Naive thymus-derived CD8-positive, alpha-beta T cell (primary cell): ENCODE results near the gene STXBP1. TPM values are rescaled to one million over a fixed set of nuclear protein-coding genes. Genes with fewer than 3 reads are reported as not detected.
A peak's percentile ranks its signal among the peaks of the same experiment; 100 is the strongest.

Source experiments
- ATAC-seq, 2 donors: fragments of 150-1000 bp; cut with Tn5 transposase in 1 of 2; sonication (Bioruptor Pico), chemical (Tn5 transposase) in 1 of 2; 1 replicate in 1 of 2; 2 replicates in 1 of 2; pipeline ENCODE4 v1.10.0; 2021; ENCODE audit warnings: mild to moderate bottlenecking in 2 of 2, moderate library complexity in 2 of 2
- POLR2A ChIA-PET: fragments of 350-600 bp; sonication (Branson Sonifier 250); formaldehyde crosslinking; loops from one replicate; lab custom pipeline; 2021; ENCODE audit warnings: antibody characterized with exemption; lab: Charles Lee
- DNase-seq, 10 donors: peaks; one replicate each; pipeline versions ENCODE4 v3.0.0 to v3.0.0-alpha.2; 2020 to 2022
- H3K27ac Mint-ChIP-seq, 10 donors: one replicate each; pipeline ENCODE4 v1.8.0; 2020 to 2022; ENCODE audit warnings: mild to moderate bottlenecking in 10 of 10, mixed read lengths in 10 of 10, moderate library complexity in 4 of 10, inconsistent platforms in 1 of 10
- H3K27me3 Mint-ChIP-seq, 5 donors: one replicate each; pipeline ENCODE4 v1.8.0; 2021 to 2022; ENCODE audit warnings: mixed read lengths in 5 of 5
- H3K36me3 Mint-ChIP-seq, 3 donors: one replicate each; pipeline ENCODE4 v1.8.0; 2020 to 2022; ENCODE audit warnings: mixed read lengths in 3 of 3, mild to moderate bottlenecking in 2 of 3, inconsistent platforms in 1 of 3
- H3K4me1 Mint-ChIP-seq, 4 donors: one replicate each; pipeline ENCODE4 v1.8.0; 2021 to 2022; ENCODE audit warnings: mixed read lengths in 4 of 4
- H3K4me3 Mint-ChIP-seq, 10 donors: one replicate each; pipeline ENCODE4 v1.8.0; 2020 to 2022; ENCODE audit warnings: mild to moderate bottlenecking in 10 of 10, mixed read lengths in 10 of 10, moderate library complexity in 6 of 10, inconsistent platforms in 1 of 10
- H3K9me3 Mint-ChIP-seq, 9 donors: one replicate each; pipeline ENCODE4 v1.8.0; 2020 to 2022; ENCODE audit warnings: mixed read lengths in 9 of 9, mild to moderate bottlenecking in 3 of 9, inconsistent platforms in 1 of 9, moderate library complexity in 1 of 9
- polyA plus RNA-seq, 3 donors: library from polyadenylated mRNA; unstranded; fragments of 300-500 nt; fragmentation: Illumina TruSeq; gene quantifications; one replicate each; pipeline ENCODE4 v1.2.3, GENCODE V29; 2021
- total RNA-seq, 8 experiments: library from RNA in 2 of 8; stranded (reverse) in 2 of 8; gene quantifications; one replicate each; pipeline ENCODE4 v1.2.3 and lab custom pipeline; 2021 to 2026

STXBP1 gene
- total and polyA plus RNA-seq, 5 experiments from 2014 or later = 3.4 to 39.7 (median 10.3) TPM

DNA sequence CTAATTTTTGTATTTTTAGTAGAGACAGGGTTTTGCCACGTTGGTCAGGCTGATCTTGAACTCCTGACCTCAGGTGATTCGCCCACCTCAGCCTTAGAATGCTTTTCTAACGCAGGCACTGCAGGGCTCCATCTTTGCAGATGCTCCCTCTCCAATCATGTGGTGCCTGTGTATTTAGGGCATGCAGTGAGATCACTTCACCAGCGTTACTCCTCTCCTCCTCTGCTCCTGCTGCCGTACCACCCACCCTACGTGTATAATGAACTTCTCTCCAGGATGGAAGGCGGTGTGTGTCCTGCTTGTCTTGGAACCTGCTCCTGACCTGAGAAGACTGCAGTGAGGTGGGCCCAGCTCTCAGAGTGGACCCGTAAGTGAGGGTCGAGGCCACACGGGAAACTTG is 81.1 kb downstream of the STXBP1 start:
- H3K27me3 Mint-ChIP-seq = no peaks in the 10 kb centered on the region
- H3K4me3 Mint-ChIP-seq = no peak overlapping the region
- DNase-seq = no peak
- H3K9me3 Mint-ChIP-seq = no peaks in the 10 kb centered on the region
- POLR2A ChIA-PET = no interaction called here
- ATAC-seq = no peak
- no peak overlapping the region for H3K27ac Mint-ChIP-seq
- H3K36me3 Mint-ChIP-seq = peaks cover 0 to 15% (median 0%) of the 10 kb centered on the region in 3 donors
- H3K4me1 Mint-ChIP-seq = peaks cover 0 to 6% (median under 1%) of the 10 kb centered on the region in 4 donors

DNA sequence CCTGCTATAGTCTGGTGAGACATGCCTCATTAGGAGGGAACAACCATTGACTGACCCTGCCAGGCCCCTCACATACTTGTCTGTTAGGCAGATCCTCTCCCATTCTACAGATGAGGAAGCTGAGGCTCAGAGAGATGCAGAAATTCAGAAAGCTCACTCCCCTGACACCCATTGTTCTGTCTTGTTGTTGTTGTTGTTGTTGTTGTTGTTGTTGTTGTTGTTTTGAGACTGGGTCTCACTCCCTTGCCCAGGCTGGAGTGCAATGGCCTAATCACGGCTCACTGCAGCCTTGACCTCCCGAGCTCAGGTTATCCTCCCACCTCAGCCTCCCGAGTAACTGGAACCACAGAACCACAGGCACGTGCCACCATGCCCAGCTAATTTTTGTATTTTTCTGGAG is 81.6 kb downstream of the STXBP1 start:
- DNase-seq (no peak), ATAC-seq (no peak)
- Mint-ChIP-seq H3K4me1 (peaks cover 0 to 6% (median under 1%) of the 10 kb centered on the region in 4 donors), H3K4me3 (no peak overlapping the region), H3K36me3 (peaks cover 0 to 15% (median 0%) of the 10 kb centered on the region in 3 donors), H3K9me3 (no peaks in the 10 kb centered on the region), H3K27ac (peak overlapping the region in 1 of 10 donors; percentile 2), H3K27me3 (no peaks in the 10 kb centered on the region)
- POLR2A ChIA-PET = no interaction called here

DNA sequence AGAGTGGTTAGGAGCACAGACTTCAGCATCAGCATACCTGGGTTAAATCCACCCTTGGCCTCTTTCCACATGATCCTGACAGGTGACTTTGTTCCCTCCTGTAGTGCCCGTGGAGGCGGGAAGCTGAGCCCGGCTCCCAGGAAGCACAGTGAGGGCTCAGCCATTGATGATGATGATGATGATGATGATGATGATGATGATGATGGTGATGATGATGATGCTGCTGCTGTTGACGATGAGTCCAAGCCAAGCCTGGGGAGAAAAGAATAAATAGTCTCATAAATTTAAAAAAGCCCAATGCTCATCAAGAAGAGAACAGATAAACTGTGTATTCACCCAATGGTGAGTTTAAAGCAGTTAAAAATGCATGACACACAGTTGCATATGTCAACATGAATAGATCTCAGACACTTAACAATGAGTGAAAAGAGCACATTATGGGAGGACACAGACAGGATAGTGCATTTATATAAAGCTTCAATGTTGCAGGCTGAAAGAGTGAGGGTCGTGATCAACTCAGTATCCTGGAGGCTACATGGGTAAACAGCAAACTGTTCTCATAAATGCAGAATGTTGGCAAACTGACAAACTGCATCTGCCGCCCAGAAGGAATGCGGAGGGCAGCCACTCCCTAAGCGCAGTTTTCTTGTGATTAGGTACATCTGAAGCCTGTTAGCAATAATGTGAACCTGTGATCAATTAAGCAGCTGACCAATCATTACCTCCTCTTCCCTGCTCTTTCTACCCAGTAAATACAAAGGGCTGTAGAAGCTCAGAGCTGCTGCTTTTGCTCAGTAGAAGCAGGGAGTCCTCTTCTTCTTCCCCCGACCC is 83.0 kb downstream of the STXBP1 start:
- Mint-ChIP-seq H3K27ac (peak overlapping the region in 2 of 10 donors; percentile 6 to 24), H3K4me3 (no peak overlapping the region), H3K36me3 (peaks cover 0 to 12% (median 0%) of the 10 kb centered on the region in 3 donors), H3K27me3 (no peaks in the 10 kb centered on the region), H3K9me3 (no peaks in the 10 kb centered on the region), H3K4me1 (peaks cover 8 to 12% (median 12%) of the 10 kb centered on the region in 4 donors)
- POLR2A ChIA-PET = no interaction called here
- ATAC-seq (no peak), DNase-seq (no peak)

DNA sequence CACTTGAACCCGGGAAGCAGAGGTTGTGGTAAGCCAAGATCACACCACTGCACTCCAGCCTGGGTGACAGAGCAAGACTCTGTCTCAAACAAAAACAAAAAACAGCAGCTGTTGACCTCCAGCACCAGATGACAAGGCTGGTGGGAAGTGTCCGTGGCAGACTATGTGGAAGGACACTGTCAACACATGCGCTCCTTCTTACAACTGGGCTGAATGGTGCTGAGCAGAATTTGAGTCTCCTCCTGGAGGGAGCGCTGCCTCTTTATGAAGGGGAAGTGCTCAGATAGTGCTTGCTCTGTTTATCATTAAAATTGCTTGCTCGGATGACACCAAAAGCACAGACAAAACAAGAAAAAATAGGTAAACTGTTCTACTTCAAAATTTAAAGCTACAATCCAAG is 85.5 kb downstream of the STXBP1 start:
- Mint-ChIP-seq H3K36me3 (peaks cover 0 to 4% (median 0%) of the 10 kb centered on the region in 3 donors), H3K27ac (peak overlapping the region in 4 of 10 donors; percentile 15 to 50 (median 34)), H3K4me3 (peak overlapping the region in 1 of 10 donors; percentile 14), H3K4me1 (peaks cover 8 to 15% (median 12%) of the 10 kb centered on the region in 4 donors), H3K9me3 (no peaks in the 10 kb centered on the region), H3K27me3 (no peaks in the 10 kb centered on the region)
- no peak for DNase-seq
- no peak for ATAC-seq
- POLR2A ChIA-PET = interaction anchor here (1.0 kb wide), 1 partner anchor 90 kb away, joined by 3 read pairs; no protein-coding TSS in a partner anchor

DNA sequence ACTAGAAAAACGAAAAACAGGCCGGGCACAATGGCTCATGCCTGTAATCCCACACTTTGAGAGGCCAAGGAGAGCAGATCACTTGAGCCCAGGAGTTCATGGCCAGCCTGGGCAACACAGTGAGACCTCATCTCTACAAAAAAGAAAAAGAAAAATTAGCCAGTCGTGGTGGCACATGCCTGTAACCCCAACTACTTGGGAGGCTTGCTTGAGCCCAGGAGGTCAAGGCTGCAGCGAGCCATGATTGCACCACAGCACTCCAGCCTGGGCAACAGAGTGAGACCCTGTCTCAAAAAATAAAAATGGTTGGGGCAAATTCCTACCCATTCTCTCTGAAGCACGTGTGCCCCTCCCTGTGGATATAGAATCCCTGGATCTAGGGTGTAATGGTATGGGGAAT is 86.3 kb downstream of the STXBP1 start:
- no peak for ATAC-seq
- Mint-ChIP-seq H3K27ac (peak overlapping the region in 4 of 10 donors; percentile 24 to 86 (median 44)), H3K27me3 (no peaks in the 10 kb centered on the region), H3K9me3 (no peaks in the 10 kb centered on the region), H3K36me3 (peaks cover 0 to 4% (median 0%) of the 10 kb centered on the region in 3 donors), H3K4me1 (peaks cover 8 to 15% (median 12%) of the 10 kb centered on the region in 4 donors), H3K4me3 (peak overlapping the region; percentile 14 to 86 (median 52))
- no peak for DNase-seq
- POLR2A ChIA-PET = interaction anchor here (0.7 to 1.5 kb wide), 2 partner anchors 17 to 184 kb away, joined by 4 to 6 read pairs; partner anchors contain the start of genes PTRH1 and TTC16

DNA sequence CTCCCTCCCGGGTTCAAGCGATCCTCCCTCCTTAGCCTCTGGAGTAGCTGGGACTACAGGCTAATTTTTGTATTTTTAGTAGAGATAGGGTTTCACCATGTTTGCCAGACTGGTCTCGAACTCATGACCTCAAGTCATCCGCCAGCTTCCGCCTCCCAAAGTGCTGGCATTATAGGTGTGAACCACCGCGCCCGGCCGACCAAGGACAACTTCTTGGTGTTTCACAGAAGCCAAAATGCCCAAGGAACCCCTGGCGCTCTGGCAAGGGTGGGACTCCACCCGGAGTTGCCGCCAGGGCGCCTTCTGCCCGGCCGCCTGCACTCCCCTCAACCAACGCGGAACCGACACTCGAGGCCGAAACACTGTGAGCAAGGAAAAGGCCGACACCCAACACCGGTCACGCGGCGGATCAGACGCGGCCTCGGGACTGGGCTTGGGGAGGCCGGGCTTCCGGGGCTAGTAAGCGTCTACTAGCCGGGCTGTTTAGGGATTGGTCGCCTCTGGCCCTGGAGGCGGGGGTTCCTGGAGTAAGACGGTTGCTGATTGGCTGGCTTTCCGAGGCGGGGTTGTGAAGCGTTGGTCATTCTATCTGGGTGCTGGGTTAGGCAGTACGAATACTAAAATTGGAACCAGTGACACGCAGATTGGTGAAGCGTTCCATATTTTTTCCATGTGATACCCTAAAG is 87.1 kb downstream of the STXBP1 start:
- DNase-seq = peak; percentile 62 to 93 (median 79)
- peak overlapping the region; percentile 14 to 91 (median 82) for H3K27ac Mint-ChIP-seq
- POLR2A ChIA-PET = interaction anchor here (0.7 to 1.5 kb wide), 3 partner anchors 10 to 184 kb away, joined by 4 to 6 read pairs (median 5); partner anchors contain the start of genes PTRH1 and TTC16

DNA sequence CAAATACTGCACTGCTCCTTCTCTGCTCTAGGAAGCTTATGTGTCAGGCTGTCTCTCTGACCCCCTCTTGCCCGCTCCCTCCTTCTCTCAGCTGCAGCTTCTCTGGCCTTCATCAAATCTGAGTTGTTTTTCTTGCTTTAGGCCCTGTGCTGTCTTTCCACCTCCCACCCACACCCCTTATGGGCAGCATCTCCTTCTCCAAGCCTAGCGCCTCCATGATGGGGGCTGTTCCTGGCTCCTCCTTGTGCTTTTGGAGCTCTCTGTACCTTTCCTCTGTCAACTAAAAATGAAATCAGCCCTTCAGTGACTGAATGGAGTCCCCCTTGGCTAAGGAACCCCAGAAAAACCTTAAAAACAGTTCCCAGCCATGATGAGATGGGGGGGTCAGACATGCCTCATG is 88.1 kb downstream of the STXBP1 start:
- Mint-ChIP-seq H3K27ac (peak overlapping the region in 3 of 10 donors; percentile 43 to 76 (median 58)), H3K9me3 (no peaks in the 10 kb centered on the region), H3K4me3 (peak overlapping the region; percentile 2 to 89 (median 80)), H3K36me3 (no peaks in the 10 kb centered on the region), H3K4me1 (peaks cover 6 to 15% (median 11%) of the 10 kb centered on the region in 4 donors), H3K27me3 (peaks cover 0 to 1% (median 0%) of the 10 kb centered on the region in 5 donors)
- ATAC-seq = no peak
- no peak for DNase-seq
- POLR2A ChIA-PET = interaction anchor here (0.6 to 1.5 kb wide), 2 partner anchors 15 to 35 kb away, joined by 3 to 6 read pairs; partner anchors contain the start of genes PTRH1, TOR2A and TTC16

More for the DNA sequence above, 87.1 kb downstream of the STXBP1 start:
- peak overlapping the region; percentile 76 to 89 (median 85) for H3K4me3 Mint-ChIP-seq
- H3K4me1 Mint-ChIP-seq = peaks cover 8 to 15% (median 12%) of the 10 kb centered on the region in 4 donors
- ATAC-seq = peak; percentile 96 to 99
- H3K27me3 Mint-ChIP-seq = no peaks in the 10 kb centered on the region
- no peaks in the 10 kb centered on the region for H3K36me3 Mint-ChIP-seq
- H3K9me3 Mint-ChIP-seq = no peaks in the 10 kb centered on the region

DNA sequence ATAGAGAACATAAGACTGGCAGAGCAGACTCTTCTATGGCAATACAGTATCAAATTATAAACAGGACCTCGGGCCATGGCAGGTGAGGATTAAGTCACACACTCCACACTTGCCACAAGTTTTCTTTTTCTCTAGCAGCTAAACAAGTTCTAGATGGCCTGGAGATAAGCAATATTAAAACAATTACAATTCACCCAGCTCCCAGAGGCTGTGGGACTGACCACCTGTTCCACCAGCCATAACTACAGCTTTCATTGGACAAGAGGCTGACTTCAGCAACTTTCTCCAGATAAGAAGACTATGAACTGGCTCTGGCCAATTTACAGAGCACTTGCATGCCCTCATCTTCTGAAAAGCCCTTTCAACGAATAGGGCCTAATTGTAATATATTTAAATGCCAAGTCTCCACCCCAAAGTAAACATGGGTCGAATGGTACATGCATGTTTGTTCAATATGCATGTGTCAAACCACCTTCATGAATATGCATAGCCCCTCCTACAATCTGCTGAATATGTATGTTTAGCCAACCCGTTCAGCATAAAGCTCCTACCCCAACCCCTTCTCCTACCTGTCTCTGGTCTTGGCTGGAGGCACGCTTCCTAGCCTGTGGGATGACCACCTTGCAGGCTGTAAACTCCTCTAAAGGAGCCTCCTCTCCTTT is 88.6 kb downstream of the STXBP1 start:
- Mint-ChIP-seq H3K36me3 (no peaks in the 10 kb centered on the region), H3K9me3 (no peaks in the 10 kb centered on the region), H3K4me1 (peaks cover 6 to 15% (median 11%) of the 10 kb centered on the region in 4 donors), H3K27me3 (peaks cover 0 to 1% (median 0%) of the 10 kb centered on the region in 5 donors), H3K4me3 (peak overlapping the region in 7 of 10 donors; percentile 31 to 89 (median 76)), H3K27ac (peak overlapping the region in 3 of 10 donors; percentile 43 to 58 (median 52))
- no peak for DNase-seq
- POLR2A ChIA-PET = no interaction called here
- ATAC-seq = no peak

DNA sequence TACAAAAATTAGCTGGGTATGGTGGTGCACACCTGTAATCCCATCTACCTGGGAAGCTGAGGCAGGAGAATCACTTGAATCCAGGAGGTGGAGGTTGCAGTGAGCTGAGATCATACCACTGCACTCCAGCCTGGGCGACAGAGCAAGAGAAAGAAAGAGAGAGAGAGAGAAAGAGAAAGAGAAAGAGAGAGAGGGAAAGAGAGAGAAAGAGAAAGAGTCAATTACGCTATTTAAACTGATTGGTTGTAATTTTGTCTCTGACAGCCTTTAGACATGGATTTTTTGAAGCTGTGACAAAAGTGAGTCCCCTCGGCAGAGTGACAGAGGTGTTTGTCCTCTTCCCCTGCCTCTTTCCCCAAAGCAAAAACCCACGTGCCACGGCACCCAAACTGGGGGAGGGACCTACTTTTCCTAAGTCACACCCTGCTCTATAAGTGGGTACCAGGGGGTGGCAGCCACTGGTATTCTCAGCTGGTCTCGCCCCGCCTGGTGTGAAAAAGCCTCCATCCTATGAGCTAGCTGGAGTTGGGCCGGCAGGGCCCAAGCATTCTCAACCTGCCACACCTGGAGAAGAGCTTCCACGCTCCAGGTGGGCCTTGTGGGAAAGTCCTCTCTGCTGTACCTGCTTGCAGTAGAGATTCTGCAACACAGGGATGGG is 91.3 kb downstream of the STXBP1 start:
- Mint-ChIP-seq H3K9me3 (no peaks in the 10 kb centered on the region), H3K36me3 (no peaks in the 10 kb centered on the region), H3K4me3 (peak overlapping the region in 1 of 10 donors; percentile 22), H3K27me3 (peaks cover 0 to 1% (median 0%) of the 10 kb centered on the region in 5 donors), H3K4me1 (peaks cover 13 to 24% (median 18%) of the 10 kb centered on the region in 4 donors), H3K27ac (peak overlapping the region in 2 of 10 donors; percentile 15 to 37)
- DNase-seq (no peak), ATAC-seq (no peak)
- POLR2A ChIA-PET = no interaction called here

DNA sequence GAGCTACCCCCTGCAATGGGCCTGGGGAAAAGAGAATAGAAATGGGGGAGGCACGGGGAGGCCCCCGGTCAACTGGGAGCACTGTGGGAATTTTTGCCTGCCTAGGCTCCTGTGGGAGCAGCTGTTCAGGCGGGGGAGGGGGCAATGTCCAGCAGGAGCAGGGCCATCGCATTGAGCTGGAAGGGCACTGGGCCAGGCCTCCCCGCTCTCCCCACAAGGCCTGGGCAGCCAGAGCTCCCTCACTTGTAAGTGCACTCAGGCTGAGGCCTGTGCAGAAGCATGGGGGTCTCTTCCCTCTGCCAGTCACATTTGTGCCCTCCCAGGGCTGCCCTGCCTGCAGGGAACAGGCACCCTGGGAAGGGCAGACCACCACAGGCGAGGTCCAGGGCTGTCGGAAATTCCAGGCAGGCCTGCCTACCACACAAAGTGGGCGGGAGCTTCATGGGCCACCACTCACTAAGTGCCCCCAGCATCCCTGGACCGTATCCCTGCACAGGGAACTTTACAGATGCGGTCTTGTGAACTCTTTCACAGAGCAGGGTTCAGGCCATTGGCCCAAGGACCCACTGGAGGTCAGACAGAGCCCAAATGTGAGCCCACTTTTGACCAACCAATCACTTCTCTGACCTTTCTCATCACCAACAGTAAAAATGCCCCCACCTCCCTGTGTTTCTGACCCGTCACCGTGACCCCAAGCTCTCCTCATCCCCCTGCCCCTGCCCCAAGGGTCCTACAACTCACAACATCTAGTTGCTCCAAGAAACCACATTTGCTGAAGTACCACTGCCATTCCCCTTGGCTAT is 93.7 kb downstream of the STXBP1 start:
- H3K27me3 Mint-ChIP-seq = peaks cover 0 to 1% (median 0%) of the 10 kb centered on the region in 5 donors
- no peak for DNase-seq
- POLR2A ChIA-PET = interaction anchor here (0.8 to 1.3 kb wide), 2 partner anchors 15 kb away, joined by 3 to 4 read pairs; no protein-coding TSS in a partner anchor
- peaks cover 10 to 18% (median 16%) of the 10 kb centered on the region in 4 donors for H3K4me1 Mint-ChIP-seq
- H3K27ac Mint-ChIP-seq = peak overlapping the region in 1 of 10 donors; percentile 62
- peaks cover 0 to 2% (median 0%) of the 10 kb centered on the region in 9 donors for H3K9me3 Mint-ChIP-seq
- ATAC-seq = no peak
- H3K36me3 Mint-ChIP-seq = no peaks in the 10 kb centered on the region
- no peak overlapping the region for H3K4me3 Mint-ChIP-seq

DNA sequence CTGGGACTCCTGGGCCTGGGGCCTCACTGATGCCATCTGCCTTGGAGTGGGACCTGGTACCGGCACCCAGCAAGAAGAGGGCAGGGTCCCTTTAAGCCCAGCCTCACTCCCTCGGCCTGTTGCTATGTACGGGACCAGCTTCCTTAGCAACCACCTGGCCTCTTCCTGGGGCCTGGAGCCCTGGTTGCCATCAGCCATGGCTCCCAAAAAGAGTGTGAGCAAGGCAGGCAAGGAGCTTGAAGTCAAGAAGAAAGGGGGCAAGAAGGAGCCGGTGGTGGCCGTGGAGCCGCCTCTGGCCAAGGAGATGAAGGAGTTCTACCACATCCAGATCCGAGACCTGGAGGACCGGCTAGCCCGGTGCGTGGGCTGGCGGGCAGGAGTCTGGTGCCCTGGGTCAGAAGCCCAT is 94.8 kb downstream of the STXBP1 start, which contains the start of gene CFAP157:
TSS of gene CFAP157 (plus strand) at position 153 of the 406 bp plus-strand sequence. CDS start at position 197, 44 bp downstream.
- H3K9me3 Mint-ChIP-seq = peaks cover 0 to 2% (median 0%) of the 10 kb centered on the region in 9 donors
- peaks cover 0 to 1% (median 0%) of the 10 kb centered on the region in 5 donors for H3K27me3 Mint-ChIP-seq
- no peak for ATAC-seq
- no peak for DNase-seq
- peak within 1 kb of the TSS in 6 of 10 donors; percentile 27 to 87 (median 64) for H3K27ac Mint-ChIP-seq
- H3K4me3 Mint-ChIP-seq = peak within 1 kb of the TSS in 2 of 10 donors; percentile 15 to 39
- H3K4me1 Mint-ChIP-seq = peaks cover 15 to 27% (median 25%) of the 10 kb centered on the region in 4 donors
- POLR2A ChIA-PET = interaction anchor here (1.0 kb wide), 1 partner anchor 9 kb away, joined by 3 read pairs; the partner anchor contains the start of gene PTRH1
- H3K36me3 Mint-ChIP-seq = no peaks in the 10 kb centered on the region
